Hepatocyte (in vitro differentiated cells): ENCODE measurements around the gene PEX11B.

Source experiments
- EZH2 ChIP-seq: fragments of 200-600 bp; sonication (generic); IDR thresholded peaks from 2 replicates; pipeline ENCODE4 v1.6.1; 2016; ENCODE audit warnings: antibody characterized with exemption, mild to moderate bottlenecking, borderline replicate concordance
- EZH2phosphoT487 ChIP-seq: fragments of 200-600 bp; sonication (generic); IDR thresholded peaks from one replicate; pipeline ENCODE4 v1.6.1; 2018; ENCODE audit warnings: antibody characterized with exemption, mild to moderate bottlenecking, low read depth, moderate library complexity; ENCODE audit not compliant: unreplicated experiment, severe bottlenecking
- TF ChIP-seq, protein P1 (sequence below): fragments of 200-600 bp; sonication (generic); IDR thresholded peaks from 2 replicates; pipeline ENCODE4 v1.5.1; 2016; ENCODE audit warnings: antibody characterized with exemption, mild to moderate bottlenecking; ENCODE audit not compliant: poor library complexity

DNA sequence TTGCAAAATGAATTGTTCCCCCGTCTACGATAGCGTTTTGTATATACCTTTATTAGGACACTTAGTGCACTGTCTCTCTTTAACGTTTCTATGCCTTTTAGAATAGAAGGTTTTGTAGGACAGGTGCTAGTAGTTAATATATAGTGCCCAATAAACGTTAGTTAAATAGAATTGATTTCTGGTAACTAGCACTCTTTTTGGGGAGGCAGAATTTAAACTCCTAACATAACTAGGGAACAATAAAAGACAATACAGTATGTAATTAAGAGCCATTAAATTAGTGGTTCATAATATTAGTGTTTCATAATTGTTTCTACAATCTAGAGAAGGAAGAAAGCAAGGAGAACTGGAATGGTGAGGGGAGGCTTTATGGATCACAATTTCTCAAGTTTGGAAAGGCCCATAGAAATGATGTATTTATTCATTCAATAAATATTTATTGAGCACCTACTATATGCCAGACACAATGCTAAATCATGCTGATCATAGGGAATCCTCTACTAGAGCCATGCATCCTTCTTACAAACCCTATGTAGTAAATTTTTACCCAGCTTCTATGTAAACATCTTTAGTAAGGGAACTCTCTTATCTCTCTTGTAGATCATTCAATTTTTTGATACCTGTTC lies 46.7 kb upstream of the PEX11B start:
- TF ChIP-seq, protein P1, sequence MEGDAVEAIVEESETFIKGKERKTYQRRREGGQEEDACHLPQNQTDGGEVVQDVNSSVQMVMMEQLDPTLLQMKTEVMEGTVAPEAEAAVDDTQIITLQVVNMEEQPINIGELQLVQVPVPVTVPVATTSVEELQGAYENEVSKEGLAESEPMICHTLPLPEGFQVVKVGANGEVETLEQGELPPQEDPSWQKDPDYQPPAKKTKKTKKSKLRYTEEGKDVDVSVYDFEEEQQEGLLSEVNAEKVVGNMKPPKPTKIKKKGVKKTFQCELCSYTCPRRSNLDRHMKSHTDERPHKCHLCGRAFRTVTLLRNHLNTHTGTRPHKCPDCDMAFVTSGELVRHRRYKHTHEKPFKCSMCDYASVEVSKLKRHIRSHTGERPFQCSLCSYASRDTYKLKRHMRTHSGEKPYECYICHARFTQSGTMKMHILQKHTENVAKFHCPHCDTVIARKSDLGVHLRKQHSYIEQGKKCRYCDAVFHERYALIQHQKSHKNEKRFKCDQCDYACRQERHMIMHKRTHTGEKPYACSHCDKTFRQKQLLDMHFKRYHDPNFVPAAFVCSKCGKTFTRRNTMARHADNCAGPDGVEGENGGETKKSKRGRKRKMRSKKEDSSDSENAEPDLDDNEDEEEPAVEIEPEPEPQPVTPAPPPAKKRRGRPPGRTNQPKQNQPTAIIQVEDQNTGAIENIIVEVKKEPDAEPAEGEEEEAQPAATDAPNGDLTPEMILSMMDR: no peak
- TF ChIP-seq EZH2 (no peak), EZH2phosphoT487 (no peak)
